H9 (cell line): ENCODE results near the gene EPHB2. TPM values are rescaled to one million over a fixed set of nuclear protein-coding genes. Genes with fewer than 3 reads are reported as not detected.

Experiments used
- DNase-seq: peaks from one replicate; pipeline ENCODE4 v3.0.0-alpha.2; 2017
- H2AFZ ChIP-seq: one replicate; pipeline ENCODE4 v1.6.1; 2013; ENCODE audit warnings: mild to moderate bottlenecking, low read length, control low read depth, moderate library complexity
- H2AK5ac ChIP-seq: 2 replicates; pipeline ENCODE4 v1.6.1; 2013; ENCODE audit warnings: low read length, control low read depth, mixed read lengths; ENCODE audit not compliant: insufficient read length
- H2BK120ac ChIP-seq: one replicate; pipeline ENCODE4 v1.6.1; 2013; ENCODE audit warnings: low read depth, mild to moderate bottlenecking, low read length, control low read depth, inconsistent platforms; ENCODE audit not compliant: poor library complexity, severe bottlenecking
- H2BK12ac ChIP-seq: 2 replicates; pipeline ENCODE4 v1.6.1; 2013; ENCODE audit warnings: low read length, control low read depth, mixed read lengths, low read depth; ENCODE audit not compliant: insufficient read length
- H2BK15ac ChIP-seq: 2 replicates; pipeline ENCODE4 v1.6.1; 2013; ENCODE audit warnings: low read depth, low read length, control low read depth
- H2BK20ac ChIP-seq: one replicate; pipeline ENCODE4 v1.6.1; 2013; ENCODE audit warnings: low read depth, mild to moderate bottlenecking, low read length, control low read depth, inconsistent platforms; ENCODE audit not compliant: poor library complexity, severe bottlenecking
- H2BK5ac ChIP-seq: 2 replicates; pipeline ENCODE4 v1.6.1; 2013; ENCODE audit warnings: low read length, control low read depth, mixed read lengths; ENCODE audit not compliant: insufficient read length
- H3K14ac ChIP-seq: 2 replicates; pipeline ENCODE4 v1.6.1; 2013; ENCODE audit warnings: low read length, control low read depth; ENCODE audit not compliant: insufficient read depth
- H3K18ac ChIP-seq: 2 replicates; pipeline ENCODE4 v1.6.1; 2013; ENCODE audit warnings: low read depth, mild to moderate bottlenecking, mixed read lengths, low read length, control low read depth; ENCODE audit not compliant: insufficient read length
- H3K23ac ChIP-seq: 2 replicates; pipeline ENCODE4 v1.6.1; 2013; ENCODE audit warnings: low read length, control low read depth, mixed read lengths, low read depth; ENCODE audit not compliant: insufficient read length
- H3K23me2 ChIP-seq: 2 replicates; pipeline ENCODE4 v1.6.1; 2013; ENCODE audit warnings: low read depth, mild to moderate bottlenecking, mixed read lengths, low read length, control low read depth; ENCODE audit not compliant: insufficient read length, poor library complexity, severe bottlenecking
- H3K27ac ChIP-seq: 2 replicates; pipeline ENCODE4 v1.5.1; 2013; ENCODE audit warnings: low read length, control low read depth, mixed read lengths, low read depth; ENCODE audit not compliant: insufficient read length
- H3K27me3 ChIP-seq: 2 replicates; pipeline ENCODE4 v1.6.1; 2013; ENCODE audit warnings: low read length, control low read depth, inconsistent platforms; ENCODE audit not compliant: insufficient read depth
- H3K4ac ChIP-seq: 2 replicates; pipeline ENCODE4 v1.6.1; 2013; ENCODE audit warnings: low read depth, mild to moderate bottlenecking, control low read depth, inconsistent platforms, low read length, moderate library complexity
- H3K4me1 ChIP-seq: 2 replicates; pipeline ENCODE4 v1.6.1; 2013; ENCODE audit warnings: low read length, control low read depth, inconsistent platforms; ENCODE audit not compliant: insufficient read depth
- H3K4me2 ChIP-seq: 2 replicates; pipeline ENCODE4 v1.6.1; 2013; ENCODE audit warnings: low read length, control low read depth, mixed read lengths; ENCODE audit not compliant: insufficient read length, insufficient read depth
- H3K56ac ChIP-seq: 2 replicates; pipeline ENCODE4 v1.6.1; 2013; ENCODE audit warnings: low read depth, mild to moderate bottlenecking, mixed read lengths, low read length, control low read depth; ENCODE audit not compliant: insufficient read length
- H3K79me1 ChIP-seq: 2 replicates; pipeline ENCODE4 v1.6.1; 2013; ENCODE audit warnings: low read depth, mild to moderate bottlenecking, moderate library complexity, low read length, control low read depth, inconsistent platforms; ENCODE audit not compliant: insufficient read depth, poor library complexity, severe bottlenecking
- H3K79me2 ChIP-seq: 2 replicates; pipeline ENCODE4 v1.6.1; 2013; ENCODE audit warnings: low read length, control low read depth, inconsistent platforms; ENCODE audit not compliant: insufficient read depth
- H3K9ac ChIP-seq: 2 replicates; pipeline ENCODE4 v1.6.1; 2013; ENCODE audit warnings: low read length, control low read depth, mixed read lengths; ENCODE audit not compliant: insufficient read length; ENCODE audit errors: extremely low read depth
- H3K9me3 ChIP-seq: one replicate; pipeline ENCODE4 v1.6.1; 2013; ENCODE audit warnings: low read depth, low read length, inconsistent platforms; ENCODE audit not compliant: control insufficient read depth
- H3T11ph ChIP-seq: one replicate; pipeline ENCODE4 v1.6.1; 2013; ENCODE audit warnings: mild to moderate bottlenecking, low read length, control low read depth, inconsistent platforms
- H4K20me1 ChIP-seq: one replicate; pipeline ENCODE4 v1.6.1; 2013; ENCODE audit not compliant: control insufficient read depth, insufficient read length, insufficient read depth
- H4K5ac ChIP-seq: 2 replicates; pipeline ENCODE4 v1.6.1; 2013; ENCODE audit warnings: low read depth, mild to moderate bottlenecking, mixed read lengths, low read length, control low read depth; ENCODE audit not compliant: insufficient read length
- H4K8ac ChIP-seq: replicated peaks from 2 replicates; pipeline ENCODE4 v1.6.1; 2013; ENCODE audit warnings: low read length, control low read depth, mixed read lengths, low read depth; ENCODE audit not compliant: insufficient read length
- H4K91ac ChIP-seq: 2 replicates; pipeline ENCODE4 v1.6.1; 2013; ENCODE audit warnings: low read depth, mild to moderate bottlenecking, moderate library complexity, mixed read lengths, low read length, control low read depth; ENCODE audit not compliant: insufficient read length
- H3K27ac Mint-ChIP-seq, 3 experiments: 2 replicates in 2 of 3; 3 replicates in 1 of 3; pipeline ENCODE4 v1.8.0; 2020 to 2021; ENCODE audit warnings: mixed read lengths in 3 of 3, mild to moderate bottlenecking in 1 of 3, moderate library complexity in 1 of 3
- H3K27me3 Mint-ChIP-seq: 2 replicates; pipeline ENCODE4 v1.8.0; 2021; ENCODE audit warnings: low read depth, mild to moderate bottlenecking, moderate library complexity, mixed read lengths
- H3K36me3 Mint-ChIP-seq, 3 experiments: 2 replicates in 2 of 3; 3 replicates in 1 of 3; pipeline ENCODE4 v1.8.0; 2020 to 2021; ENCODE audit warnings: low read depth in 3 of 3, mixed read lengths in 3 of 3; ENCODE audit not compliant: insufficient read depth in 1 of 3
- H3K4me1 Mint-ChIP-seq, 2 experiments: 2 replicates each; pipeline ENCODE4 v1.8.0; 2020; ENCODE audit warnings: mixed read lengths in 2 of 2
- H3K4me3 Mint-ChIP-seq, 2 experiments: 2 replicates in 1 of 2; 3 replicates in 1 of 2; pipeline ENCODE4 v1.8.0; 2020 to 2021; ENCODE audit warnings: mild to moderate bottlenecking in 2 of 2, mixed read lengths in 2 of 2, moderate library complexity in 1 of 2
- H3K9me3 Mint-ChIP-seq, 2 experiments: 2 replicates in 1 of 2; 3 replicates in 1 of 2; pipeline ENCODE4 v1.8.0; 2020; ENCODE audit warnings: mild to moderate bottlenecking in 2 of 2, mixed read lengths in 2 of 2, moderate library complexity in 1 of 2
- CTCF ChIP-seq: fragments of 200-600 bp; sonication (generic); conservative IDR thresholded peaks from 3 replicates; pipeline ENCODE4 v1.8.0; 2021; ENCODE audit warnings: antibody characterized with exemption, mild to moderate bottlenecking
- WGBS: extraction: QIAGEN DNeasy Blood & Tissue Kit; methylation state at CpG from one replicate; pipeline ENCODE4 v1.1.7; 2013; ENCODE audit warnings: missing lambda C conversion rate, low lambda C conversion rate, mixed read lengths; ENCODE audit not compliant: insufficient read length; ENCODE audit errors: extremely low coverage; 5-methylcytosine and 5-hydroxymethylcytosine counted together
- total RNA-seq: library from RNA; stranded (reverse); gene quantifications from 2 replicates; pipeline ENCODE4 v1.2.1, GENCODE V29; 2021

Gene EPHB2
- total RNA-seq, 1 experiment from 2014 or later: 9.5 TPM

GRCh38 chr1:22812993-22813790 lies 102.6 kb downstream of the EPHB2 start:
- no peak overlapping the region for H2AFZ ChIP-seq
- H3K14ac ChIP-seq: no peak overlapping the region
- H3K79me1 ChIP-seq: no peaks in the 10 kb centered on the region
- H3K4ac ChIP-seq: no peak overlapping the region
- no peak overlapping the region for H3K23ac ChIP-seq
- no peaks in the 10 kb centered on the region for H3K36me3 Mint-ChIP-seq
- no peak overlapping the region for H3K27ac Mint-ChIP-seq
- H3K4me1 ChIP-seq: no peaks in the 10 kb centered on the region
- H3K23me2 ChIP-seq: no peaks in the 10 kb centered on the region
- WGBS: no CpG with 5 or more reads among the region's 7 CpGs
- H2BK12ac ChIP-seq: no peak overlapping the region
- no peak overlapping the region for H2BK120ac ChIP-seq
- no peak overlapping the region for H4K91ac ChIP-seq
- no peak overlapping the region for H2BK20ac ChIP-seq
- H3K27ac ChIP-seq: no peak overlapping the region
- no peaks in the 10 kb centered on the region; the same call in 1 of the 2 replicates for H3K27me3 Mint-ChIP-seq
- no peak for DNase-seq
- no peaks in the 10 kb centered on the region for H3K9me3 Mint-ChIP-seq
- H3K18ac ChIP-seq: no peak overlapping the region
- H2BK5ac ChIP-seq: no peak overlapping the region
- H3K4me2 ChIP-seq: no peak overlapping the region
- no peaks in the 10 kb centered on the region for H4K20me1 ChIP-seq
- H3T11ph ChIP-seq: no peak overlapping the region
- H3K56ac ChIP-seq: no peak overlapping the region
- no peak overlapping the region for H3K4me3 Mint-ChIP-seq
- H3K9ac ChIP-seq: no peak overlapping the region
- no peak overlapping the region for H4K5ac ChIP-seq
- no peaks in the 10 kb centered on the region for H3K79me2 ChIP-seq
- no peaks in the 10 kb centered on the region for H3K9me3 ChIP-seq
- H3K4me1 Mint-ChIP-seq: peaks cover 6 to 14% of the 10 kb centered on the region in 2 experiments; a peak in 3 of 4 replicates
- H3K27me3 ChIP-seq: no peaks in the 10 kb centered on the region
- H2BK15ac ChIP-seq: no peak overlapping the region
- H4K8ac ChIP-seq: no peak overlapping the region
- no peak overlapping the region for H2AK5ac ChIP-seq
- no peak for TF ChIP-seq CTCF
